Neutrophil (primary cell): ENCODE results near the gene SUGCT.

Experiments used
- H3K27ac ChIP-seq: fragments of 200-600 bp; sonication (generic); 2 replicates; pipeline ENCODE4 v1.5.1; 2016; ENCODE audit warnings: mild to moderate bottlenecking, moderate library complexity
- H3K27me3 ChIP-seq: fragments of 200-600 bp; sonication (generic); 2 replicates; pipeline ENCODE4 v1.6.0; 2016; ENCODE audit warnings: mild to moderate bottlenecking
- H3K36me3 ChIP-seq: fragments of 200-600 bp; sonication (generic); 2 replicates; pipeline ENCODE4 v1.5.1; 2017
- H3K4me1 ChIP-seq, 2 experiments: fragments of 200-600 bp in 1 of 2; sonication (generic) in 1 of 2; 1 replicate in 1 of 2; 2 replicates in 1 of 2; pipeline versions ENCODE4 v1.5.1 to v1.6.1; 2013 to 2016; ENCODE audit warnings: low read depth in 1 of 2, low read length in 1 of 2, mild to moderate bottlenecking in 1 of 2, moderate library complexity in 1 of 2; ENCODE audit not compliant: control insufficient read depth in 1 of 2, insufficient read depth in 1 of 2
- H3K4me3 ChIP-seq, 2 experiments: fragments of 200-600 bp in 1 of 2; sonication (generic) in 1 of 2; 1 replicate in 1 of 2; 2 replicates in 1 of 2; pipeline ENCODE4 v1.5.1; 2013 to 2016; ENCODE audit warnings: low read depth in 1 of 2, low read length in 1 of 2, mild to moderate bottlenecking in 1 of 2, moderate library complexity in 1 of 2
- H3K9me3 ChIP-seq: fragments of 200-600 bp; sonication (generic); 2 replicates; pipeline ENCODE4 v1.5.1; 2016
- TF ChIP-seq, protein P1 (sequence below): fragments of 200-600 bp; sonication (generic); IDR thresholded peaks from 2 replicates; pipeline ENCODE4 v1.5.1; 2016; ENCODE audit warnings: antibody characterized with exemption

The SUGCT gene

GRCh38 chr7:40694991-40695390 lies 560.2 kb downstream of the SUGCT start:
- H3K27me3 ChIP-seq, result no peaks in the 10 kb centered on the region
- H3K4me3 ChIP-seq, result no peak overlapping the region
- H3K4me1 ChIP-seq, result no peaks in the 10 kb centered on the region
- H3K36me3 ChIP-seq, result no peaks in the 10 kb centered on the region
- H3K9me3 ChIP-seq, result no peaks in the 10 kb centered on the region
- TF ChIP-seq, protein P1, sequence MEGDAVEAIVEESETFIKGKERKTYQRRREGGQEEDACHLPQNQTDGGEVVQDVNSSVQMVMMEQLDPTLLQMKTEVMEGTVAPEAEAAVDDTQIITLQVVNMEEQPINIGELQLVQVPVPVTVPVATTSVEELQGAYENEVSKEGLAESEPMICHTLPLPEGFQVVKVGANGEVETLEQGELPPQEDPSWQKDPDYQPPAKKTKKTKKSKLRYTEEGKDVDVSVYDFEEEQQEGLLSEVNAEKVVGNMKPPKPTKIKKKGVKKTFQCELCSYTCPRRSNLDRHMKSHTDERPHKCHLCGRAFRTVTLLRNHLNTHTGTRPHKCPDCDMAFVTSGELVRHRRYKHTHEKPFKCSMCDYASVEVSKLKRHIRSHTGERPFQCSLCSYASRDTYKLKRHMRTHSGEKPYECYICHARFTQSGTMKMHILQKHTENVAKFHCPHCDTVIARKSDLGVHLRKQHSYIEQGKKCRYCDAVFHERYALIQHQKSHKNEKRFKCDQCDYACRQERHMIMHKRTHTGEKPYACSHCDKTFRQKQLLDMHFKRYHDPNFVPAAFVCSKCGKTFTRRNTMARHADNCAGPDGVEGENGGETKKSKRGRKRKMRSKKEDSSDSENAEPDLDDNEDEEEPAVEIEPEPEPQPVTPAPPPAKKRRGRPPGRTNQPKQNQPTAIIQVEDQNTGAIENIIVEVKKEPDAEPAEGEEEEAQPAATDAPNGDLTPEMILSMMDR, result no peak
- no peak overlapping the region for H3K27ac ChIP-seq

DNA sequence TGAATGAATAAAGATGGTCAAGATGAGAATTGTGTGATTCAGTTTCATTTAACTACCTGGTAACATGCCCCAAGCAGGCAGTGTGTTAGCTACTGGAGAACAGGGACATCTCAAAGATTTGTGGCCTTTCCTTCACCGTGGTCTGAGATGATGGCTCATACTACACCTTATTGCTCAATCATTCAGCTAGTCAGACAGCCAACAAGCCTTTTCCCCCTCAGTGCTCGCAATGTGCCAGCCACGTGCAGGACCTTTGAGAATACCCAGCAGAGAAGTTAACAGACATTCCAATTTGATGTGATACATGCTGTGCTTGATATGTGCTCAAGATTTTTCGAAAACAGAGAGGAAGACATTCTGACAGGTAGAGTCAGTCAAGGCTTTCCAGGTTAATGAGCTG lies 562.8 kb downstream of the SUGCT start:
- H3K4me1 ChIP-seq, result peaks cover 3 to 10% of the 10 kb centered on the region in 2 experiments
- H3K27ac ChIP-seq, result no peak overlapping the region
- no peaks in the 10 kb centered on the region for H3K9me3 ChIP-seq
- H3K4me3 ChIP-seq, result no peak overlapping the region
- no peaks in the 10 kb centered on the region for H3K27me3 ChIP-seq
- TF ChIP-seq, protein P1, result no peak
- no peaks in the 10 kb centered on the region for H3K36me3 ChIP-seq

- H3K4me1 ChIP-seq, result peaks cover 3 to 10% of the 10 kb centered on the region in 2 experiments
- no peaks in the 10 kb centered on the region for H3K36me3 ChIP-seq
- TF ChIP-seq, protein P1, result no peak
- H3K27ac ChIP-seq, result no peak overlapping the region
- H3K9me3 ChIP-seq, result no peaks in the 10 kb centered on the region
- H3K4me3 ChIP-seq, result no peak overlapping the region
- H3K27me3 ChIP-seq, result no peaks in the 10 kb centered on the region
These were observed 563.6 kb downstream of the SUGCT start for GRCh38 chr7:40698214-40698920.

GRCh38 chr7:40698921-40699260 lies 564.1 kb downstream of the SUGCT start:
- Histone ChIP-seq H3K36me3 (no peaks in the 10 kb centered on the region), H3K9me3 (no peaks in the 10 kb centered on the region), H3K4me1 (peaks cover 3 to 10% of the 10 kb centered on the region in 2 experiments), H3K4me3 (no peak overlapping the region), H3K27me3 (no peaks in the 10 kb centered on the region), H3K27ac (no peak overlapping the region)
- TF ChIP-seq, protein P1, result no peak

DNA sequence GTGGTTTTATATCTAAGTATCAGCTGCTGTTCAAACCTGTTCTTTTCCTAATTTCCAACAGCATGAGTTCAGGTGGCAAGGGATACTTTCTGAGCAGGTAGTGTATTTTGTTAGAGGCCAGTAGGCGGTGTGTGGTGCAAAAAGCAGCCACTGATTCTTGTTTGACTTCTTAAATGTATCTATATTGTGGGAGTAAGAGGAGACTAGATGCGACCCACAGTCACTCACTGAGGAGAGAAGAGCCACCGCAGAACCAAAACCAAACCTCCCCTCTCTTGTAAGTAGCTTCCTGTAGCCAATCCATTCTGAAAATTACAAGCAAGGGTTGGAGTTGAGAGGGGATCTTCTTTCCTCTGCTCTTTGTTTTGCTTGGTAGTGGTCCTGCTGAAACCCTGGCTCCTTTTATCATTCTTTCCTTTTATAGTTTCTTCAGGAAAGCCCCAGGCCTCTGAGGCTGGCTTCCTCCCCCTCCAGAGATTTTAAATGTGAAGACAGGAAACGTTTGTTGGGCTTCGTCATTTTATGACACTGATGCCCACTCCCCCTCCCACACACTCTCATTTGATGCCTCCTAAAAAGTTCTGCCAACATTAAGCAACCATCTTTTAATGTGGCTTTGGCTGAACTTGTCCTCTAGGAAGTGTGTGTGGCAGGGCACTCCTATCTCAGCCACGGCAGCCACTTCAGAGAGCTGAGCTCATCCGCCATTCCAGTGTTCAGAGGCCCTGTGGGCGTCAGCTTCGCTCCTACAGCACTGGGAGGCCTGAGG lies 566.0 kb downstream of the SUGCT start:
- Histone ChIP-seq H3K4me1 (peaks cover 3 to 10% of the 10 kb centered on the region in 2 experiments), H3K4me3 (no peak overlapping the region), H3K36me3 (no peaks in the 10 kb centered on the region), H3K27ac (no peak overlapping the region), H3K27me3 (no peaks in the 10 kb centered on the region), H3K9me3 (no peaks in the 10 kb centered on the region)
- TF ChIP-seq, protein P1, result no peak
